GM11168 (cell line): ENCODE measurements around the gene RRM2.

Experiments
- in situ Hi-C: fragments of 300-500 bp; cut with MboI; formaldehyde crosslinking; loops from one replicate; pipeline ENCODE4 v1.12.0; 2022; ENCODE audit warnings: low sequenced_read_pairs; ENCODE audit not compliant: unreplicated experiment

RRM2 gene

DNA sequence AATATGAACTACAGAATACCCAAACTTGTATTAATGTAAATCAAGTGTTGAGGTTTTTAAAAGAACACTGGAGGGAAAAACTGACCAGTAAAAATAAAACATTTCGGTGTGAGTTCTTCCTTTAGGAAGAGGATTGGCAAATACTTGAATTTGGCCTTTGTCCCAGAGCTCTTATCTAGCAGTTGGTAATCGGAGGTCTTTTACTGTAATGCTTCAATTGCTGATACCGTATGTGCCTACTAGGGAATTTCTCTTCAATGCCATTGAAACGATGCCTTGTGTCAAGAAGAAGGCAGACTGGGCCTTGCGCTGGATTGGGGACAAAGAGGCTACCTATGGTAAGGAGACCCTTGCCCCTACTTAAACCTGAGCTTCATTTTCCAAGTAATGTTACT, 4.1 kb downstream of the RRM2 start:
- in situ Hi-C loops = no loop called here

DNA sequence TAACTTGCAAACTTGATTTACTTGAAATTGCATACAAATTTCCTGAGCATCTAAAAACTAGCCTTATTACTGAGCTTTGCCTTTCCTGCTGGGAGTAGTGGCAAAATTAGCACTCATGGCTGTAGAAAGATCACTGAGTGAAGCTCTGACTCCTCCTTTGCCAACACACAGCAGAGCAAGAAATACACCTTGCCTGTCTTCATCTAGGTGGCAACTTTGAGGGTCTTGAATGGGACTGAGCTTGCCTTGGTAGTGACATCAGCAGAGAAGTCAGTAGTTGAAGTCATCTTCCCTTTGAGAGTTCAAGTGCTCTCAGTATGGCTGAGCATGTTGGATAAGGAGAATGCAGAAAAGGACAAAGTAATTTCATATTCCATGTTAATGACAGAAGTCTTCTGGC, 5.9 kb downstream of the RRM2 start:
- in situ Hi-C loops = no loop called here

DNA sequence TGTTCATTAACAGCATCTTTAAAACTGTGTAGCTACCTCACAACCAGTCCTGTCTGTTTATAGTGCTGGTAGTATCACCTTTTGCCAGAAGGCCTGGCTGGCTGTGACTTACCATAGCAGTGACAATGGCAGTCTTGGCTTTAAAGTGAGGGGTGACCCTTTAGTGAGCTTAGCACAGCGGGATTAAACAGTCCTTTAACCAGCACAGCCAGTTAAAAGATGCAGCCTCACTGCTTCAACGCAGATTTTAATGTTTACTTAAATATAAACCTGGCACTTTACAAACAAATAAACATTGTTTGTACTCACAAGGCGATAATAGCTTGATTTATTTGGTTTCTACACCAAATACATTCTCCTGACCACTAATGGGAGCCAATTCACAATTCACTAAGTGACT, 7.0 kb downstream of the RRM2 start:
- in situ Hi-C loops = no loop called here

DNA sequence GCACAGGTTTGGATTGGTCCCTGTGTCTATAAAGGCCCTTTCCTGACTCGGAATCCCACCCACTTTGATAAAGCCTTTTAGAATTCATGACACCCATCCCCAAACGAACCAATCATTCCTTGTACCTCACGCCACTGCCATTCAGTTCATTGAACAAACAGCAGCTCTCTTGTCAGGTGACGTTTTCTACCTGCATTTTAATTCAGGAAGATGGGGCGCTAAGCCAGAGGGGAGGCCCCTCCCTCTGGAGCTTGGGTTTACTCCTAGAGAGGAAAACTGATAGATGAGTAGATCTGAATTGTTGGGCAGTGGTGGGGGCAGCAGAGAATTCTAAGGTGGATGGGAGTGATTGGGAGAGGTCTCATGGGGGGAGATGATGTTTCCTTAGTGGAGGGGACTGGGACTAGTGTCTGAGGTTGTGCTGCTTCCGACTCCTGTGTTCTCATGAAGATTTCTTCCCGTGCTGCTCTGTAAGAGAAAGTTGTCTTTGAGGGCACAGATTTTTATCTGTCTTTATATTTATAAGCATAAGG, 9.6 kb downstream of the RRM2 start:
- in situ Hi-C loops = no loop called here

DNA sequence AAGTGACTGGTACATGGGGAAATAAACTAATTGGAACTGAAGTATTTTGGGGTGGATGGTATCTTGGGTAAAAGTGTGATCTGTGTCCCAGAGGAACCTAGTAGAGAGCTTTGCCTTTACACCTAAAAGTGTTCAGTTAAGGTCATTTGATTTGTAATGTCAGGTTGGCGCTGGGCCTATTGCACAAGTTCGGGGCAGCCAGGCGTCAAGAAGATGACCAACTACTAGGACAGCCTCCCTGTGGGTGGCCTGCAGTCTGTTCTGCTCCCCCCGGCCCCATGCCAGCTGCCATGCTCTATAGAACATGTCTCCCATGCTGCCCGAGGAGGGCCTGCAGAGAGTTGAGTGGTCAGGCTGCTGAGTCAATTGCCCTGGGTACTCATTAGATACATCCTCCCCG, 10.1 kb downstream of the RRM2 start:
- in situ Hi-C loops = no loop called here

DNA sequence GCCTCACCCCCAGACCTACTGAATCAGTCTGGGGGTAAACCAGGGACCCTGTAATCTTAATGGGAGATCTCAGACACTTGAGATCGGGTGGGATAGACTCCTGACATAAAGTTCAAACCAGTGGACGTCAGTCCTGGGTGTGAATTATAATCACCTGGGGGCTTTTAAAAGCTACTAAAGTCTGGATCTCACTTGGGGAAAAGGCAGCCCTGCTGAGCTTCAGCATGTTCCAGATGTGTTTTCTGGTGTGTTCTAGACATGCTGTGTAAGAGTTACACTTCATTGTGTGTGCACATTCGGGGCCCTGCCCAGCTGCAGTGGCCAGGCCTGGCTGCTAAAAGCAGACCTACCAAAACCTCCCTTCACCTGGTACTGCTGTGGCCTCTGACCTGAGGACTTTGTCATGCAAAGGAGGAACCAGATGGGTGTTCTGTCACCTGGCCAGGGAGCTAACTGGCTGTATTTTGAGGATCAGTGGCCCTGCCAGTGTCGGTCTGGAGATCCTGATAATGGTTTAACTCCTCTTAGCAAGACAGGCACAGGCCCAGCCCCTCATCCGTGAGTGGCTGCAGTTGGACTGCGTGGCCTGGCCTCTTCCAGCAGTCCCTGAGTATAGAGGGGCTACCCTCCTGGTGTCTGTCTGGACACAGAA, 10.6 kb downstream of the RRM2 start:
- in situ Hi-C loops = no loop called here

DNA sequence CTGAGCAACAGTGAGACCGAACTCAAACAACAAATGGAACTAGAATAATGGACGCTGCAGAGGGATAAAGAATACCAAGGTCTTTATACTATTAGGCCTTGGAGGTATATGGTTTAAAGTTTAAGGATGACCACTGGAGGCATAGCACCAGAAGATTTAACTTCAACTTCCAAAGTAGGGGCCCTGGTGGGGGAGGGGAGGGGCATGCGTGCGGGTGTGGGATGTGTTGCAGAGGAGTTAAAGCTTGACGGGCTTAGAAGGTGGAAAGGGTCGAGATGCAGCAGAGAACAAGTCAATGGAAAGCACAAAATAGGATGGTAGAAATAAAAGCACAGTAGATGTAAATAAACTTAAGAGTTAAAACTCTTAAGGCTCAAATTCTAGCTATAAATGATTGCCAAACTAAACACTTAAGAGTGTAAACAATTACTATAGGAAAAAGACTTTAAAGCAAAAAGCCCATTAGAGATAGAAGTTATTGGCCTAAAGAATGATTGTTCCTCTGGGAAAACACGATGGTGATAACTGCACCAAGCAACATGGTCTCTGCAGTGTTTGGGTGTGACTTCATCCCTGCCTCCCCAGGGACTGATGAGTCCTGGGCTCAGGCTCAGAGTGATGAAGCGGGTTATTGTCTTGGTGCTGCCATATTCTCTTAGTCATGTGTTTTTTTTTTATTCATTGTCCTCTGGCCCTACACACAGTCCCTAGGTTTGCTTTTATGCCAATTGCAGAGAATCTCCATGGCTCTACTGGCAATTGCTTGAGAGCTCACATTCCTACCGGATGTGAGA, 13.0 kb downstream of the RRM2 start:
- in situ Hi-C loops = no loop called here

DNA sequence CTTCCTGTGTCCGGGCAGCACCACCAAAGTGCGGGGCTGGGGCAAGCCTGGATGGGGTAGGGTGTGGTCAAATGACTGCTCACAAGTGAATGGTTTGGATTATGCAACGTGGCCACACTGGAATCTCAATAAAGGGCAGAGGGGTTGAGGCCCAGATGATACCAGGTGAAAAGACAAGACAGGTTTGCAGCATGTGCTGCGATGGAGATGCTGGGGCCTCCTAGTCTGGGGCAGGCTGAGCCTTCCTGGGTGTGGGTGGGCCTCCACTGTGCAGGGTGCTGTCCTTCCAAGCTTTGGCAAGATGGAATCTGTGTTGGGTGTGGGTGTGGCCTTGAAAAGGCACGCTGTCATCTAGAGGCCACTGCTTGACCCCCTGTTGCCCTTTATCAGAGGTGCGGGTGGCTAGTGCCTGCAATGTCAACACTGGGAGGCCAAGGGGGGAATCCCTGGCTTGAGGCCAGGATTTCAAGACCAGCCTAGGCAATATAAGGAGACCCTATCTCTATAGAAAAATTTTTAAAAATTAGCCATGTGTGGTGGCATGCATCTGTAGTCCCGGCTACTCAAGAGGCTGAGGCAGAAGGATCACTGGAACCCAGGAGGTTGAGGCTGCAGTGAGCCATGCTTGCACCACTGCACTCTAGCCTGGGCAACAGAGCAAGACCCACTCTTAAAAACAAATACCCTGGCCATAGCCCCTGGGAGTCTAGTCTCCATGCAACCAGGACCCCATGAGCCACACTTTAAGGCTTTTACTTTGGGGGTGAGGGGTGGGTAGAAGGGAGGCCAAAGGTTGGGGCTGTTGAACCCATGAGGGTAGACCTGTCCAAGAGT, 13.8 kb downstream of the RRM2 start:
- in situ Hi-C loops = no loop called here

DNA sequence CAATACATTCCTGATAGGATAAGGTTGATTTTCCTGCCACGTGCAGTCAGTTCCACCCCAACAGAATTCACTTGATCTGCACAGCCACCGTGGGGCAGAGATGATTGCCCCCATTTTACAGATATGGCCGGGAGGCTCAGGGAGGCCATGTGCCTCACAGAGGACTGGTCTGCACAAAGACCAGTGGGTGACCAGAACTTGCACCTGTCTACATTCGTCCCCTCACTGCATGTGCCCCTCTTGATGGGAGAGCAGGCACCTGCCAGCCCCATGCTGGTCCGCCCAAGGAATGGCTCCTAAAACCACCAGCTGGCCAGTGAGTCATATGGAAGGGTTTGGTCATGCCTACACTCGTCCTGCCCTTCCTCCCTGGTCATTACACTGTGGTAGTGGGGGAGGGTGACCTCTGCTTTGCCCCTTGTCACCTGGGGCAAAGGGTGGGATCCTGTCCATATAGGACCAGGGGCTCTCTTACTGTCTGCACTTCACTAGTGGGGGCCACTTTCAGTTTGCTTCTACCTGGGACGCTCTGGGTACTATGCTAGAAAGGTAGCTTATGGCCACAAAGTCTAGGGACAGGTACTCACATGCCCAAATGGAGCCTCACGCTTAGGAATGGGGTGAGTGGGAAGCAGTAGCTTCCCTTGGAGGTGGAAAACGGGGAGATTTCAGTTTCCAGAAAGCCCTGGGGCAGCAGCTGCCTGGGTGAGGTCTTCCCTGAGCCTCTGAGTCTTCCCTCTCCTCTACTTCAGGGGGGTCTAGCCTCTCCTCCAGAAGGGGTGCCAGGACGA, 14.7 kb downstream of the RRM2 start:
- in situ Hi-C loops = no loop called here

DNA sequence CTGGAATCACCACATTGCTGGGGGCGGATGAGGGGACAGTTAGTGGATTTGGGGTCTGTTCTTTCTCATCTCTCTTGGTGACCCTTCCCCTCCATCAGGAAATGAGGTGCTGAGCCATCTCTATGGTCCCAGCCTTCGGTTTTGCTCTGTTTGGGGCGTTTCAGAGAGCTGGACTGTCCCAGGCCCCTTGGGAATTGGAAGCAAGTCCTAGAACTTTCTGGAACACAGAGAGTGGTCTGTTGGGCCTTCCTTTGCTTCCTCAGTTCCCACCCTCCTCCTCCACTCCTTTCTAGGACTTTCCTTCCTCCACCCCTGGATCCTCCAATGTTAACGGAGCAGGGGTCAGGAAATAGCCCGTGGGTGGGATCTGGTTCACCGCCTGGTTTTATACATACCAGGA, 17.0 kb downstream of the RRM2 start:
- in situ Hi-C loops = no loop called here

DNA sequence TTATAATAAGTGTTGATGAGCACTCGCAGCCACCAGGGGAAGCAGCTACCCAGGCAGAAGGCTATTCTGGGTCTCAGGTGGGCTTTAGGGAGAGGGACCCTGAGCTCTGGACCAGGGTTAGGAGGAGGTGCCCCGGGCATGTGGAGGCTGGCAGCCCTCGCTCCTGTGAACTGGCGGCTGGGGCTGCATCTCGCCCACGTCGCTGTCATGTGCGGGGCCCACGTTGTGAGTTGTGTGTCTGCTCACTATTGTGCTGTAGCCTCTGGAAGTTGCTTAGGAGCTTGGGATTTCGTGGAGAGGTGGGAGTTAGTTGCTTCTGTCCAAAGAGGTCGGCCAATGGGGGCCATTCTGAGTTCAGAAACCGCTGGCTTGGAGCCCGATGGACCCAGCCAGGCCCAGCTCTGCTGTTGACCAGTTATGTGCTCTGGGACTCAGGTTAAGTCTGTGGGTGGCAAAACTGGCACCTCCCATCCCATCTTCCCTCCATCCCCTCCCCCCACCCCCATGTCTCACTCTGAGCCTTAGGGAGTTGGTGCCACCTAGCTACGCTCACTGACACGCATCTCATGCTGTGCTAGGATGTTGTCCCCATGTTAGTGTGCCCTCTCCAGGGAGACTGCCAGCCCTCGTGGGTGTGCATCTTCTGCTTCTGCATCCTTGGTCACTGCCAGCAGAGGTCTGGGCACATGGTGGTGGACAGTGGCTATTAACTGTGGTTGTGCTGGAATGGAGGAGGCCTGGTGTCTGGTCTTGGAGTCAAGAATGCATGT, 18.5 kb downstream of the RRM2 start:
- in situ Hi-C loops = loop anchor here (10.0 kb wide), 1 partner anchor 184 kb away; no protein-coding TSS in a partner anchor

DNA sequence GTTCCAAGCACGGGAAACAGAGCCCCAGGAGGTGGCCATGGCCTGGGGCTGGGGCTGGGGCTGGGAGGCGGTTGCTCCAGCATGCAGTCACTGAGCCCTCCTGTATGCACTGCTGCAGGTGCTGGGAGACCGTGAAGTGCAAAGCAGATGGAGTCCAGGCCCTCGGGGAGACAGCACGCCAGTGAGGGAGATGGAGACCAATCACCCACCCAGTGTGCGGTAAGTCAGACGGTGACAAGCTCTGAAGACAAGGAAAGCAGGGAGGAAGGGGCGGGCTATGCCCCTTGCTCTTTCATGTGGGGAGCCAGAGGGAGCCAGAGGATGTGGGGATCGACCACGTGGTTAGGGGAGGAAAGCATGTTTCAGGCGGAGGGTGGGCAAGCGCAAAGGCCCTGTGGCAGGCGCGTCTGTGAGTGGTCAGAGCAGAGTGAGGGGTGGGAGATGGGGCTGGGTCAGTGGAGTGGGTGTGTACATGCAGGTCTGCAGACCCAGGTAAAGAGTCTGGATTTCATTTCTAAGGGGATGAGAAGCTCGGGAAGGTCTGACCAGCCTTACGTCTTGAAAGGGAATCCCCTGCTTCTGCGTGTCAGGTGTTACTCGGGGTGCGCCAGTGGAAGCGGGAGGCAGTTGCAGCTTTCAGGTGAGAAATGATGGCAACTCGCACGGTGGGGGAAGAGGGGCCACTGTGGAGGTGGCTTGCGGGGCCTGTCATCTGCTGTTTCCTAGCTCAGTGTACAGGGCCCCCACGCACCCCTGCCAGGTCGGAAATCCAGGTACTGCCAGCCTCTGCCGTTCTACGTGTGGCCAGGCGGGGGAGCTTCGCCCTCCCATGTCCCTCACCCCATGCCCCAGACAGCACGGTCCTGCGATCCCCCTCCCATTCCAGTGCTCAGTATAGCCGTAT, 19.4 kb downstream of the RRM2 start:
- in situ Hi-C loops = loop anchor here (10.0 kb wide), 1 partner anchor 183 kb away; no protein-coding TSS in a partner anchor

DNA sequence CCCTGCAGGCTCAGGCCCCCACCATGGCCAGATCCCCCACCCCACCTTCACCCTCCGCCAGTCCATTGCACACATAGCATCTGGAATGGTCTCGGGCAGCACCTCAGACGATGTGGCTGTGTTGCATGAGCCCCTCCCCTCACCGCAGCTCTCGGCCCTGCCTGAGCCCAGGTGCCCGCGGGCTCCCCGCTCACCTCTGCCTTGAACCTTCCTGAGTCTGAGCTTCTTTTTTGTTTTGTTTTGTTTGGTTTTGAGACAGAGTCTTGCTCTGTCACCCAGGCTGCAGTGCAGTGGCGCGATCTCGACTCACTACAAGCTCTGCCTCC, 20.1 kb downstream of the RRM2 start:
- in situ Hi-C loops = loop anchor here (10.0 kb wide), 1 partner anchor 182 kb away; no protein-coding TSS in a partner anchor

DNA sequence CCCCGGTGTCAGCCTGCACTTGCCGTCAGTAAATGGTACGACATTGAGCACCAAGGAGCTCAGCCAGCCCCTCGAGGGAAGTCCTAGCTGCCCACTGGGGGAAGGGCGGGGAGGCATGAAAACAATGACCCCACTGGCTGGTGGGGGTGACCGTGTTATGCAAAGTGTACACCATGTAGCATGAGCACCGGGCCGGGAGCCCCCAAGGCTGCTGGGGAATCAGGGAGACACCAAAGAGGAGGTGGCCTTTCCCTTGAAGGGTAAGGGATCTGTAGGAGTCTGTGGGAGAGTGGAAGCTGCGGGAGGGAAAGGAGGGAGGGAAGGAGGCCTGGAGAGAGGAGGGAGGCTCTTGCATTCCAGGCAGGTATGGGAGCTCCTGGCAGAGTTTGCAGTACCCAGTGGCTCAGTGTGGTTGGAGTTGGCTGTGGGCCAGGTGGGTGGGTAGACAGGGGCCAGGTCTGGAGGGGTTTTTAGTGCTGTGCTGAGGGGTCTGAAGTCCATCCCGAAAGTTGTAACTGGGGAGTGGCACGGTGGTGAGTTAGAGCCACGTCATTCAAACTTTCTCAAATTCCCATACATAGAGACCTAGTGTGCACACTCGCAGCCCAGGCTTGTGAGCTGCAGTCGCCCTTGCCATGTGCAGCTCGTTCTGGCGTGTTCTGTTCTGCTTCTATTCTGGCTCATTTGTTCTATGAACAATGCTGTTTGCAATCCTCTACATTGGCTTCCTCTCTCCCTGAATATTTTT, 22.4 kb downstream of the RRM2 start:
- in situ Hi-C loops = loop anchor here (10.0 kb wide), 1 partner anchor 180 kb away; no protein-coding TSS in a partner anchor

DNA sequence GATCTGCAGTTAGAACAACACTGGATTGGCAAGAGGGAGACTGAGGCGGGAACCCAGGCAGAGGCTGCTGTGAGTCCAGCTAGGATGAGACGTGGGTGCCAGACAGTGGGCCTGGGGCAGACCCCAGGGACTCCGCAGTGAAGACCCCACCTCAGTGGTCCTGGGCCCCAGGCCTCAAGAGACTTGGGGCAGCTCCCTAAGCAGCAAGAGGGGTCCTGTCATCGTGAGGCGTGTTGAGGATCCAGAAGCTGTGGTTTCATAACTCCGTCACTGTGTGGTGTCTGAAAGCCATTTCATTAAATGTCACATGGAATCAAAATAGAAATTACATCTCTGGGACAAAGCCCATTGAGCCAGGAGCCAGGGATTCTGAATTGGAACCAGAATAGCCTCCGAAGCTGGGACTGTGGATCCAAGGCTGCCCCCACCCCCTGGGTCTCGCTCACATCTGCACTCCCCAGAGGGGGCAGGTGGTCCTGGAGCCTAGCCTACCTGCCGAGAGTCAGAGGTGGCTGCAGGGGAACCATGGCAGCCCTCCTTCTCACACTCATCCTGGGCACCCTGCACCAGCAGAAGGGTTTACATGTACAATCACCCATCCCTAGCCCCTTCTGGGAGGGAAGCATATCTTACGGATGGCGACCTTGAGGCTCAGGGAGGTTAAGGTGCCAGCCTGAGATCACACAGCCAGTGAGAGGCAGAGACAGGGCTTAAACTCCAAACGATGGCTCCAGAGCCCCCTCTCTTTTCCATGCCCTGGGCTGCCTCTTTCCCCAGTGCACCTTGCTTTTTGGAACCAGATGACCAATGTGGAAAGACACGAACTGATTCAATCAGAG, 23.2 kb downstream of the RRM2 start:
- in situ Hi-C loops = loop anchor here (10.0 kb wide), 1 partner anchor 179 kb away; no protein-coding TSS in a partner anchor

DNA sequence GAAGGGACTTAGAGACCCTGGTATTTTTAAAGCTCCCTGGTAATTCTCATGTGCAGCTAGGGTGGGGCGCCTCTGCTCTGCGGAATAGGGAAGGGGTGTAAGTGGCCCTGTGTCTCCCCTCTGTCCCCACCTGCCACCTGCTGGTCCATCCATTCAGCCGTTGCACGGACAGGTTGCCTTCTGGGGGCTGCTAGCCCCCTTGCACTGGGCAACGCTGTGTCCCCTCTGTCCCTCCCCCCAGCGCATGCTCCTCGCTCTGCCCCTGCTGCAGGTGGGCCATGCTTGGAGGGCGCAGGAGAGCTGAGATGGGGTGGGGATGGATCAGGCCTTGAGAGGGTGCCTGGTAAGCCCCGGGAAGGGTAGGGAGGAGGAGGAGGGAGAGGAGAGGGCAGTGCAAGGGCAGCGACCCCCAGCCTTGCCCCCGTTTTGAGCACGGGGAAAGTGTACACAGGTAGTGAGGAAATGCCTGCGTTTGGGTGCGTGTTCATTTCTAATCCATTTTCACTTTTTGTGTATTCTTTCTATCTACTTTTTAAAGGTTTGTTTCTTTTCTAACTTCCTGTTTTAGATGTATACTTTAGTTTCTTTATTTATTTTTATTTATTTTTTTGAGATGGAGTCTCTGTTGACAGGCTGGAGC, 23.9 kb downstream of the RRM2 start:
- in situ Hi-C loops = loop anchor here (10.0 kb wide), 1 partner anchor 178 kb away; no protein-coding TSS in a partner anchor
